ENCODE measurements around the gene PWP1. TPM values are rescaled to one million over a fixed set of nuclear protein-coding genes. Genes with fewer than 3 reads are reported as not detected.

The PWP1 gene
- total RNA-seq, 1 experiment from 2014 or later, result 49.7 TPM

DNA sequence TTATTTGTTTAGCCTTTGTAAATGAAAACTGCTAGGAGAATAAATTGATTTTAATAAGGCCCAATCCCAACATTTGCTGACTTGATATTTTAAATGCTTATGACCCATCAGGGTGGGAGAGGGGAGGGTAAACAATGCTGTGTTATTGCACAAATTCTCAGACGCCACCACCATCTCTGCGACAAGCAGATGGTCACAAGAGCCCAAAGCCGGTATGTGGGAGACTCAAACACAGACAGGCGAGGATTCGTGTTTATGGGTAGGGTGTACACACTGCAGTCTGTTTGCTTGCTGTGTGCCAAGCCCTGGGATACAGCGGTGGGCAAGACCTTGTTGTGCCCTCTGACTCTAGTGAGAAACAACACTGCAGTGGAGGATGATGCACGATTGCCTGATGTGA is 39.2 kb upstream of the PWP1 start:
- no peak overlapping the region for H2BK12ac ChIP-seq (ENCODE audit: insufficient read length, low read depth, low read length)
- no peaks in the 10 kb centered on the region for H3K79me2 ChIP-seq (ENCODE audit: insufficient read depth, low read length)
- no peak overlapping the region for H3K56ac ChIP-seq (ENCODE audit: insufficient read length, low read depth, low read length)
- H3K9ac ChIP-seq (ENCODE audit: extremely low read depth, insufficient read length, low read length), result peak overlapping the region; percentile 5
- Mint-ChIP-seq H3K4me1 (peaks cover 25 to 38% of the 10 kb centered on the region in 2 experiments), H3K36me3 (ENCODE audit: insufficient read depth in 1 of 3, low read depth in 3 of 3) (peaks cover 0 to 4% (median 0%) of the 10 kb centered on the region in 3 experiments; a peak in 1 of 7 replicates), H3K9me3 (no peaks in the 10 kb centered on the region), H3K27me3 (ENCODE audit: low read depth) (no peaks in the 10 kb centered on the region; the same call in 1 of the 2 replicates), H3K4me3 (peak overlapping the region in 1 of 2 experiments; percentile 55; a peak in 2 of 5 replicates), H3K27ac (peak overlapping the region; percentile 89 to 99 (median 95))
- H3K4ac ChIP-seq (ENCODE audit: low read depth, low read length), result no peak overlapping the region
- H3K79me1 ChIP-seq (ENCODE audit: insufficient read depth, low read depth, low read length, poor library complexity, severe bottlenecking), result no peaks in the 10 kb centered on the region
- H3K9me3 ChIP-seq (ENCODE audit: control insufficient read depth, low read depth, low read length), result no peaks in the 10 kb centered on the region
- no peak overlapping the region for H2BK120ac ChIP-seq (ENCODE audit: low read depth, low read length, poor library complexity, severe bottlenecking)
- no peaks in the 10 kb centered on the region for H3K23me2 ChIP-seq (ENCODE audit: insufficient read length, low read depth, low read length, poor library complexity, severe bottlenecking)
- no peak overlapping the region for H2BK20ac ChIP-seq (ENCODE audit: low read depth, low read length, poor library complexity, severe bottlenecking)
- no peaks in the 10 kb centered on the region for H4K20me1 ChIP-seq (ENCODE audit: control insufficient read depth, insufficient read depth, insufficient read length)
- H4K5ac ChIP-seq (ENCODE audit: insufficient read length, low read depth, low read length), result peak overlapping the region; percentile 25
- no peak for DNase-seq
- no peak overlapping the region for H3T11ph ChIP-seq (ENCODE audit: low read length)
- H3K4me1 ChIP-seq (ENCODE audit: insufficient read depth, low read length), result peaks cover 7% of the 10 kb centered on the region; the same call in 1 of the 2 replicates
- H3K27me3 ChIP-seq (ENCODE audit: insufficient read depth, low read length), result no peaks in the 10 kb centered on the region
- H3K14ac ChIP-seq (ENCODE audit: insufficient read depth, low read length), result peak overlapping the region; percentile 38; the same call in 1 of the 2 replicates
- TF ChIP-seq, protein P1, sequence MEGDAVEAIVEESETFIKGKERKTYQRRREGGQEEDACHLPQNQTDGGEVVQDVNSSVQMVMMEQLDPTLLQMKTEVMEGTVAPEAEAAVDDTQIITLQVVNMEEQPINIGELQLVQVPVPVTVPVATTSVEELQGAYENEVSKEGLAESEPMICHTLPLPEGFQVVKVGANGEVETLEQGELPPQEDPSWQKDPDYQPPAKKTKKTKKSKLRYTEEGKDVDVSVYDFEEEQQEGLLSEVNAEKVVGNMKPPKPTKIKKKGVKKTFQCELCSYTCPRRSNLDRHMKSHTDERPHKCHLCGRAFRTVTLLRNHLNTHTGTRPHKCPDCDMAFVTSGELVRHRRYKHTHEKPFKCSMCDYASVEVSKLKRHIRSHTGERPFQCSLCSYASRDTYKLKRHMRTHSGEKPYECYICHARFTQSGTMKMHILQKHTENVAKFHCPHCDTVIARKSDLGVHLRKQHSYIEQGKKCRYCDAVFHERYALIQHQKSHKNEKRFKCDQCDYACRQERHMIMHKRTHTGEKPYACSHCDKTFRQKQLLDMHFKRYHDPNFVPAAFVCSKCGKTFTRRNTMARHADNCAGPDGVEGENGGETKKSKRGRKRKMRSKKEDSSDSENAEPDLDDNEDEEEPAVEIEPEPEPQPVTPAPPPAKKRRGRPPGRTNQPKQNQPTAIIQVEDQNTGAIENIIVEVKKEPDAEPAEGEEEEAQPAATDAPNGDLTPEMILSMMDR (conservative IDR thresholded peaks at IDR 0.05), result no peak
- H2BK5ac ChIP-seq (ENCODE audit: insufficient read length, low read length), result peak overlapping the region; percentile 43
- WGBS (ENCODE audit: extremely low coverage, insufficient read length, low lambda C conversion rate), result no CpG with 5 or more reads among the region's 7 CpGs
- no peak overlapping the region for H3K4me2 ChIP-seq (ENCODE audit: insufficient read depth, insufficient read length, low read length)
- H2AFZ ChIP-seq (ENCODE audit: low read length), result no peak overlapping the region
- peak overlapping the region; percentile 85 for H3K27ac ChIP-seq (ENCODE audit: insufficient read length, low read depth, low read length)
- peak overlapping the region; percentile 4 for H3K23ac ChIP-seq (ENCODE audit: insufficient read length, low read depth, low read length)
- H2AK5ac ChIP-seq (ENCODE audit: insufficient read length, low read length), result peak overlapping the region; percentile 37
- peak overlapping the region; percentile 73 for H3K18ac ChIP-seq (ENCODE audit: insufficient read length, low read depth, low read length)
- no peak overlapping the region for H2BK15ac ChIP-seq (ENCODE audit: low read depth, low read length)
- H4K8ac ChIP-seq (replicated peaks; ENCODE audit: insufficient read length, low read depth, low read length), result peak overlapping the region; percentile 7
- no peak overlapping the region for H4K91ac ChIP-seq (ENCODE audit: insufficient read length, low read depth, low read length)
